ENCODE results near the gene FIS1. TPM values are rescaled to one million over a fixed set of nuclear protein-coding genes. Genes with fewer than 3 reads are reported as not detected.

Gene FIS1
- total RNA-seq, 1 donor from 2014 or later: 266 TPM

DNA sequence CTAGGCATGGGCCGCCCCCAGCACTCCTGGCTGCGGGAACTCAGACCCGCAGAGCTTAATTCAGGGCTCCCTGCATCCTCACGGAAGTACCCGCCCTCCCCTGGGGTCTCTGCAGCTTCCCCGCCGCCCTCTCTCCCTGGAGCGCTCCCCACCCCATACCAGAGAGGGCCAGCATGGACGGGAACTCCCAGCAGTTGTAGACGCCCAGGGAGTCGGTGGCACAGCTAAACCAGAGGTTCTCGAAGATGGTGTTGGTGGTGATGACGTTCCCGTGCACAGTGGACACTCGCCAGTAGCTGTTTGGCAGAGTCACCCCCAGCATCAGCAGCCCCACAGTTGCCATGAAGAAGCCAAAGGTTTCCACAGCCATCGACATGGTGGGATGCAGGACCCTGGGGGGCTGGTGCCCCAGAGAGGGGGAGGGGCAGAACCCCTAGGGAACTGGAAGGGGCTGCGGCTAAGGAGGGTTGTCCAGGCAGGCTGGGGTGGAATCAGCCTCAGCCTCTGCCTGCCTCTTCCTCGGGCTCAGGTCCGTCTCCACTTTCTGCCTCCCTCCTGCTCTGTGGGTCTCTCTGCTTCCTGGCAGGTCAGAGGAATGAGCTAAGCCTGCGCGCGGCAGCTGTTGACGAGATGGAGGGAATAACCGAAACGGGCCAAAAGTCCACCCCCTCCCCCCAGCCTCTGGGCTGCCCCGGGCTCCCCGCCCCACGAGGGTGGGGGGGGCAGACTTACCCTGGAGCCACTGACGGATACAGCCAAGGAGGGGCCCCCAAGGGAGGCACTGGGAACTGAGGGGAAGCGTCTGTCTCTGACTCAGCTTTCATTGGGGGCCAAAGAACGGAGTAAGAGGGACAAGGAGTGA is 7.4 kb downstream of the FIS1 start, which contains the start of gene CLDN15:
CLDN15 (minus strand) TSS at position 597 of the 862 bp plus-strand sequence; CDS start at position 376, 221 bp downstream.
- TF ChIP-seq, protein P1, sequence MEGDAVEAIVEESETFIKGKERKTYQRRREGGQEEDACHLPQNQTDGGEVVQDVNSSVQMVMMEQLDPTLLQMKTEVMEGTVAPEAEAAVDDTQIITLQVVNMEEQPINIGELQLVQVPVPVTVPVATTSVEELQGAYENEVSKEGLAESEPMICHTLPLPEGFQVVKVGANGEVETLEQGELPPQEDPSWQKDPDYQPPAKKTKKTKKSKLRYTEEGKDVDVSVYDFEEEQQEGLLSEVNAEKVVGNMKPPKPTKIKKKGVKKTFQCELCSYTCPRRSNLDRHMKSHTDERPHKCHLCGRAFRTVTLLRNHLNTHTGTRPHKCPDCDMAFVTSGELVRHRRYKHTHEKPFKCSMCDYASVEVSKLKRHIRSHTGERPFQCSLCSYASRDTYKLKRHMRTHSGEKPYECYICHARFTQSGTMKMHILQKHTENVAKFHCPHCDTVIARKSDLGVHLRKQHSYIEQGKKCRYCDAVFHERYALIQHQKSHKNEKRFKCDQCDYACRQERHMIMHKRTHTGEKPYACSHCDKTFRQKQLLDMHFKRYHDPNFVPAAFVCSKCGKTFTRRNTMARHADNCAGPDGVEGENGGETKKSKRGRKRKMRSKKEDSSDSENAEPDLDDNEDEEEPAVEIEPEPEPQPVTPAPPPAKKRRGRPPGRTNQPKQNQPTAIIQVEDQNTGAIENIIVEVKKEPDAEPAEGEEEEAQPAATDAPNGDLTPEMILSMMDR (IDR thresholded peaks at IDR 0.05): no peak
- Histone ChIP-seq H3K27ac (peak within 1 kb of the TSS; percentile 46 to 67), H3K36me3 (peaks cover 27 to 41% of the 10 kb centered on the region in 2 donors), H3K4me1 (peaks cover 0 to 5% of the 10 kb centered on the region in 2 donors), H3K4me3 (peak within 1 kb of the TSS in 1 of 2 donors; percentile 34), H3K9me3 (no peaks in the 10 kb centered on the region), H3K27me3 (no peaks in the 10 kb centered on the region)
- intact Hi-C loops (cut with DNase I): no loop called here
- peak; percentile 25 to 83 for DNase-seq (ENCODE audit: low spot score in 2 of 2)

DNA sequence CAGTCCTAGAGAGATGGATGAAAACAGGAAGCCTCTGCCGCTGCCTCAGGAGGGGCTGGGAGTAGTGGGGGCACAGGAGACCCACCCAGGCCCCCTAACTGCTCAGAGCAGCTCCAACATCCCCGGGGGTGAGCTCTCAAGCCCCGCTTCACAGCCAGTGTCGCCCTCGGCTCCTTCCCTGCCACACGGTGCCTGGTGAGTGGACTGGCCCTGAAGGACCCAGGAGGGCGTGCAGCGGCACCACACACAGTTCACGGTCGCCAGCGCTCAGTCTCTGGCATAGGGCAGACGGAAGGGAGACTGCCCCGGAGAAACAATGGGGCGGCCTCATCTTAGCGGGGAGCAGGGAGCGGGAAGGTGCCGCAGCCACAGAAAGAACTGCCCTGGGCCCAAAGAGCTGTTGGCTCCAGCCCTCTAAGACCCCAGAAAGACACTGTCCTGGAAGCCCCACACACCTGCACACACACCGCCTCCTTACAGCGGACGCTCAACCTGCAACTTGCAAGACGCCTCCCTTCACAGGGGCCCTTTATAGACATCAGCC is 8.5 kb downstream of the FIS1 start:
- intact Hi-C loops (cut with DNase I): no loop called here
- Histone ChIP-seq H3K27me3 (no peaks in the 10 kb centered on the region), H3K36me3 (peaks cover 27 to 41% of the 10 kb centered on the region in 2 donors), H3K9me3 (no peaks in the 10 kb centered on the region), H3K4me3 (no peak overlapping the region), H3K27ac (no peak overlapping the region), H3K4me1 (peaks cover 0 to 5% of the 10 kb centered on the region in 2 donors)
- TF ChIP-seq, protein P1 (IDR thresholded peaks at IDR 0.05): no peak
- DNase-seq (ENCODE audit: low spot score in 2 of 2): no peak

- TF ChIP-seq, protein P1 (IDR thresholded peaks at IDR 0.05): no peak
- H3K4me1 ChIP-seq: peaks cover 0 to 5% of the 10 kb centered on the region in 2 donors
- H3K27ac ChIP-seq: no peak overlapping the region
- no peaks in the 10 kb centered on the region for H3K27me3 ChIP-seq
- no peak for DNase-seq (ENCODE audit: low spot score in 2 of 2)
- no peak overlapping the region for H3K4me3 ChIP-seq
- intact Hi-C loops (cut with DNase I): no loop called here
- no peaks in the 10 kb centered on the region for H3K9me3 ChIP-seq
- peaks cover 20 to 37% of the 10 kb centered on the region in 2 donors for H3K36me3 ChIP-seq
Measured at GRCh38 chr7:101235522-101235921, 9.4 kb downstream of the FIS1 start.

- peaks cover 17 to 32% of the 10 kb centered on the region in 2 donors for H3K36me3 ChIP-seq
- intact Hi-C loops (cut with DNase I): no loop called here
- H3K27ac ChIP-seq: no peak overlapping the region
- H3K27me3 ChIP-seq: no peaks in the 10 kb centered on the region
- no peak overlapping the region for H3K4me3 ChIP-seq
- H3K4me1 ChIP-seq: peaks cover 0 to 5% of the 10 kb centered on the region in 2 donors
- no peak for DNase-seq (ENCODE audit: low spot score in 2 of 2)
- H3K9me3 ChIP-seq: no peaks in the 10 kb centered on the region
- TF ChIP-seq, protein P1 (IDR thresholded peaks at IDR 0.05): no peak
Measured at GRCh38 chr7:101235050-101235449, 9.8 kb downstream of the FIS1 start.

DNA sequence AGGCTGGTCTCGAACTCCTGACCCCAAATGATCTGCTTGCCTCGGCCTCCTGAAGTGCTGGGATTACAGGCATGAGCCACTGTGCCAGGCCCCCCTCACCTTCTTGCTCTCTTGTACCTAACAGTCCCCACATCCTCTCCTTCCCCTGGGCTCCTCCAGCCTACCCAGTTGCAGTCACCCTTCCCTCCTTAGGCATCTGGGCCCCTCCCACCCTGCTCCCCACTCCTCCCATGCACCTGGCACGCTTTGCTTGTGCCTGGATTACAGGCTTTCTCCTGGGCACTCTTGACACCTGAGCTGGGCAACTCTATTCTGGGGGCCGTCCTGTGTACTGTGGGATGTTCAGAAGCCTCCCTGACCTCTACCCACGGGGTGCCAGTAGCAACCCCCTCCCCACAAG is 10.2 kb downstream of the FIS1 start:
- no peaks in the 10 kb centered on the region for H3K27me3 ChIP-seq
- no peak overlapping the region for H3K4me3 ChIP-seq
- H3K27ac ChIP-seq: no peak overlapping the region
- intact Hi-C loops (cut with DNase I): no loop called here
- no peak for DNase-seq (ENCODE audit: low spot score in 2 of 2)
- TF ChIP-seq, protein P1 (IDR thresholded peaks at IDR 0.05): no peak
- no peaks in the 10 kb centered on the region for H3K9me3 ChIP-seq
- peaks cover 15 to 28% of the 10 kb centered on the region in 2 donors for H3K36me3 ChIP-seq
- peaks cover 0 to 5% of the 10 kb centered on the region in 2 donors for H3K4me1 ChIP-seq

Data from ascending aorta (tissue), 2 donors.